ENCODE data around the gene ZFYVE28.

DNA sequence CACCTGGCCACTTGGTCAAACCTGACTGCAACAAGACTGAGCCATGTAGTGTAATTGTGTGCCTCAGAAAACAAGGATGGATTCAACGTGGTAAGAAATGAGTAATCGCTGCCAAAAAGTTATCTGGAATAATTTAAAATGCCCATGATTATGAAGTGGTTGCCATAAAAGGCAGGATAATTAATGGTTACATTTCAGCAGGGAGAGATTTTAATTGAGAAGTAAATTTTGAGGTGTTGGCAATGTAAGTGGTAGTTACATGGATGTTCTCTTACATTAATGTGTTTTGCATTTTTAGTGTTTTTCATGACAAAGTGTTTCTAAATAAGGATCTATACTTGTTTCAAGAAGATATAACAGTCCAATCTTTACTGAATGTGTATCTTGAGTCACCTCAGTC lies 192.2 kb downstream of the ZFYVE28 start:
- TF ChIP-seq, protein P1, sequence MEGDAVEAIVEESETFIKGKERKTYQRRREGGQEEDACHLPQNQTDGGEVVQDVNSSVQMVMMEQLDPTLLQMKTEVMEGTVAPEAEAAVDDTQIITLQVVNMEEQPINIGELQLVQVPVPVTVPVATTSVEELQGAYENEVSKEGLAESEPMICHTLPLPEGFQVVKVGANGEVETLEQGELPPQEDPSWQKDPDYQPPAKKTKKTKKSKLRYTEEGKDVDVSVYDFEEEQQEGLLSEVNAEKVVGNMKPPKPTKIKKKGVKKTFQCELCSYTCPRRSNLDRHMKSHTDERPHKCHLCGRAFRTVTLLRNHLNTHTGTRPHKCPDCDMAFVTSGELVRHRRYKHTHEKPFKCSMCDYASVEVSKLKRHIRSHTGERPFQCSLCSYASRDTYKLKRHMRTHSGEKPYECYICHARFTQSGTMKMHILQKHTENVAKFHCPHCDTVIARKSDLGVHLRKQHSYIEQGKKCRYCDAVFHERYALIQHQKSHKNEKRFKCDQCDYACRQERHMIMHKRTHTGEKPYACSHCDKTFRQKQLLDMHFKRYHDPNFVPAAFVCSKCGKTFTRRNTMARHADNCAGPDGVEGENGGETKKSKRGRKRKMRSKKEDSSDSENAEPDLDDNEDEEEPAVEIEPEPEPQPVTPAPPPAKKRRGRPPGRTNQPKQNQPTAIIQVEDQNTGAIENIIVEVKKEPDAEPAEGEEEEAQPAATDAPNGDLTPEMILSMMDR (IDR thresholded peaks at IDR 0.05): no peak
- TF ChIP-seq POLR2A (IDR thresholded peaks at IDR 0.05): no peak
